GM20431 (cell line): ENCODE results near the gene CCN6.

Source experiments
- in situ Hi-C: fragments of 300-500 bp; cut with MseI, MboI; formaldehyde crosslinking; loops from one replicate; pipeline ENCODE4 v1.15.0; 2020; ENCODE audit warnings: low sequenced_read_pairs; ENCODE audit not compliant: unreplicated experiment

Gene CCN6

DNA sequence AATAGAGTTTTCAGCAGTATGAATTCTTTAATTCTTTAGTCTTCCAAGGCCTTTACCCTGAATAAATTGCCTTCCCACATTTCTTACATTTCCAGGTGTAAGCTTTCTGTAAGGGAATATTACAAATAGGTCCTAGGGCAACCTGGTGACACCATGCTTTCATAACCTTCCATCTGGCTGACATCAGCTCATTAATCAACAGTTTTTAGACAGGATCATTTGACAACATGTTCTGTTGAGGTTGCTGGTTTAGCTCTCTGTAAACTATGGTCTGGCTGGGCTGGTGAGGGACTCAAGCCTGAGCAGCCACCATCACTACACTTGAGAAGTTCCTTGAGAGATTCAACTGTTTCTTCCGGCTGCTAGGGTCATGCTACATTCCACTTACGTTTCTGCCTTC lies 52.7 kb downstream of the CCN6 start:
- in situ Hi-C loops: no loop called here

DNA sequence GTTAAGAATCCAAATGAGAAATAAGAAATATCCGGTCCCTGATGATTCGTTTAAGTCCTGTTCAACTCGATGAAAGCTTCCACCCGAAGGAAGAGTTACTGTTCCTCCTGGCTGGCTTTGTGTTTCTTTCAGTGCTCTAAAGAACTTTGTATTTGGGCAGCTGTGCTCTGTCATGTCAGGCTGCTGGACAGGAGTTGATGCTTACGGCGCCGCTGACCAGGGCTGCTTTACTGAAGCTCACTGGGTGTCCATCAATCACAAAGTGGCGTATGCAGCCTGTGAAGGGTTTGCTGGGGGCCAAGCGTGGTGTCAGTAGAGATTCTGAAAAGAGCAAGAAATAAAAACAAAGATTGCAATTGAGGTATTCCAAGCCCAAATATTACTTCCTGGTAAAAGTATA lies 55.4 kb downstream of the CCN6 start:
- in situ Hi-C loops: no loop called here

DNA sequence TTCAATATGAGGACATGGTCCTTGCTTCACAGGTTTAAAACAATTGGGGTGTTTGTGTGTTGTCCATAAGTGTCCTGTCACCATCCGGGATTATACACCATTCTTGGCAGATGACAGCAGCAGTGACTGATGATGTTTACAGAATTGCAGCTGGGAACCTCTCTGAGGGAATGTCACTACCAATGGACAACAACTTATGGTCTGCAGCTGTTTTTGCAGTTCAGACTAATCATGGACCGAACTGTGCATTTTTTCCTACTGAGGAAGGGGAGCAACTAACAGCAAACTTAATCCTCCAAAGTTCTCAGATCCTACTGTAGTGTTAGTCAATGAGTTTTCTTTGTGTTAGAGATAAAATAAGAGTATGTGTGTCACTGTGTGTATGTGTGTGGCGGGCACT lies 59.5 kb downstream of the CCN6 start:
- in situ Hi-C loops: no loop called here

DNA sequence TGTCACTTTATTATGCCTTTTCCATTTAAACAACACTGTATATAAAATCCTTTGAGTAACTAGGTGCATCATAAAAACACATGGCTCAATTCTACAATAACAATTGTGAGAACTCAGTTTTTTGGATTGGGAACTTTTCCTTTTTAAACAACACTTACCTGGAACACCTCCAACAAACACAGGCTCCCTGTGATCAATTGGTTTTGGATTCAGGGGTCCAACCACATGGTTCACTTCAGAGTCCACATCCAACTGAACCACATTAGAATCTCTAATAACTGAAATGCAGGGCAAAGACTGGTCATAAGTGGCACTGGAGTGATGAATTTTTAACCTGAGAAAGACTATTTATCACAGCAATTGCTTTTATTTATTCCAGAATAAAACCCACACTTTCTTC lies 60.0 kb downstream of the CCN6 start:
- in situ Hi-C loops: no loop called here

DNA sequence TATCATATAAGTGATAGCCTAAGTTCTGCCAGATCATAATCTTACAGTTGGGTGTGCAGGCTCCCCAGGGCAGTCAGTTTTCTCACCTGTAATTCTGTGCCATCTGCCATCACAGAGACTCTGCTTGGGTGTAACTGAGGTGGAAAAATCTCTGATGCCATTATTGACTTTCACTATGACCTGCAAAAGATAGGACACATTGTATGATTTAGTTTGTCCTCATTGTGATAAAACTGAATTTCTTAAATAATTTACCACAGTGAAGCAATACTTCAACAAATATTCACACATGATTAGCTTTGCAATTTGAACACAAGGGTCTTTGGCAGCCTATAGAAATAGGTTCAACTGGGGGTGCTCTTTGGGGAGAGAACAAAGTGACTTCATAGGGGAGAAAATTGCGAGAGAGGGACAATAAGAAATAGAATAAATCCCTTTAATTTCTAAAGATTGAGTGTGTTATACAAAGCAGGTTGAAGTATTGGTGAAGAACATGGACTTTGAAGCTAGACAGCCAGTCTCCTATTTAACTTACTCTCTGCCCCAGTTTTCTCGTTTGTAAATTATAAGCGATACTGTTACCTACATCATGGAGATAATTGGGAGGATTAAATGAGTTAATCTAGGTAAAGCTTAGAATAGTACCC lies 60.8 kb downstream of the CCN6 start:
- in situ Hi-C loops: no loop called here

DNA sequence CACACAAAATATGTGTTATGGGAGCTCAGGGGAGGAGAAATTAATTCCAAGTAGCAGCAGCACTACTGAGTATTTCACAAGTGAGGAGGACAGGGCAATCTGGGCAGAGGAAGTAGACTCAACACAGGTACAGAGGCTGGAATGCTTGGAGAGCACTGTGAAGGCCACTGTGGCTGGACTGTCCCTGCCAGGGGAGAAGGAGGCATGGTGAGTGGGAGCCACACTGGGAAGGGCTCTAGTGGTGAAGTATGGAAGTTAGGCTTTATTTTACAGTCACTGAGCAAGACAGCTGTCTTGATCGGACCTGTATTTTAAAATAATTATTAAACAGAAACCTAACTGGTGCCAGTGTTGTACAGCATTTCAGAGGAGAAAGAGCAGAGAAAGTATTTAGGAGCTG lies 62.3 kb downstream of the CCN6 start:
- in situ Hi-C loops: no loop called here

DNA sequence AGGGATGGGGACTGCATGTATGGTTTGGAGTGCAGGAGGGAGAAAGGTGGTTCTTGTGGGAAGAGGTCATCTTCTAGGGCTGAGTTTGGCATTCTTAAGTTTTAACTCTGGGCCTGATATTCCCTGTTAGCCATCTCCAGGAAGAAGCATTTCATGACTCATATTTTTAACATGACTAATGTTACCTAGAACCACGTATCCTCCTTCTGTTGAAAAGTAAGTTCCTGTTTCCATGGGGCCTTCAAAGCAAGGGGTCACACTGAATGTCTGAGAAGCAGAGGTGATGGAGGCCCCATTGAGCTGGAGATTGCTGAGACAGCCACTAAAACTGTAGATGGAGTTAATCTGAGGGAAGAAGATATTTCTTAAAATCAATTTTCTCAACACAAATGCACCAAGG lies 63.6 kb downstream of the CCN6 start:
- in situ Hi-C loops: no loop called here

DNA sequence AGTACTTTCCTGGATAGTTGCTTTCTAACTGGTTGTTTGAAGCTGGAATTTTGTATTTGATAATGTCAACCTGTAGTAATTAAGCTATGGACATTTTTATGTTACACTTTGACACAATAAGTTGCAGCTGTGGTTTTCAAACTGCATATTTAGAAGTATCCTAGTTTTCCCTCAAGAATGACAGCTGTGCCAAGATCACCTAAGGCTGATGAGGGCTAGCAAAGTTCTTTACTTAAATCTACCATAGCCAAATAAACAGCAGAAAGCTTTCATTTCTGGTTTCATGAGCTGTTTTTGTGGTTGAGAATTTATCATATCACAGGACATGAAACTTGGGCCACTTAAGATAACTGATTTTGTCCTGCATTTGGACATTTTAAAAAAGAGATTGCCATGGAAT lies 64.1 kb downstream of the CCN6 start:
- in situ Hi-C loops: no loop called here
